Measurements from ENCODE around the gene JMJD8.
A peak's percentile ranks its signal among the peaks of the same experiment; 100 is the strongest.

JMJD8 gene

DNA sequence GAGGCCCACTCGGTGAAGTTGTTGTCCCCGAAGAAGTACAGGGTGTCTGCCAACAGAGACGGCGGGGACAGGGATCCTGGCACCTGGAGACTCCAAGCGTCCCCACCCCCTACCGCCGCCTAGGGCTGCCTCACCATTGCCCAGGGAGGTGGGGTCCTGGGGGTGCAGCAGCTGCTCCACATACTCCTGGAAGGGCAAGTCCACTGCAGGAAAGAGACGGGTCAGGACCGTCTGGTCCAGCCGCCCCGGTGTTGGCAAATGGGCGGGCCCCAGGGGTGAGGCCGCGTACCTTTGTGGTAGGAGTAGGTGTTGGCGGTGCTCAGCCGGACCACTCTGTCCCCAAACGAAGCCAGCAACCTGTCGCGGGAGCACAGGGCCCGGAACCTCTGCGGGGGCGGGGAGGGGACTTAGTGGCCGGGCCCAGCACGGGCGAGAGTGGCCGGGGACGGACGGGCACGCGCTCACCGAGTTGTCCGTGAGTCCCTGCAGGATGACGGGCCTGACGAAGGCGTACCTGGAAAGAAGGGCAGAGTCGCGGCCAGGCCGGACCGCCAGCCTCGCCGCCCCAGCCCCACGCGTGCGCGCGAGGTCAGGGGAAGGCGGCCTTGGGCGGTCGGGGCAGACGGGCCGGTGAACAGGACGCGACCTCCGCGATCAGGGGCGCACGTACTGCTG lies 601 bp downstream of the JMJD8 start (continued):
- TF ChIP-seq ZNF768 (tag by site-specific recombination; IDR thresholded peaks at IDR 0.05) (no peak), ZIC2 (tag by site-specific recombination; IDR thresholded peaks at IDR 0.05) (no peak; the same call in 1 of the 2 replicates), ZNF366 (tag by site-specific recombination; conservative IDR thresholded peaks at IDR 0.05) (no peak), ZNF266 (tag by site-specific recombination; IDR thresholded peaks at IDR 0.05; ENCODE audit: low read depth) (no peak), ZNF23 (tag by site-specific recombination; IDR thresholded peaks at IDR 0.05; ENCODE audit: borderline replicate concordance) (no peak), BCL11B (tag by site-specific recombination; IDR thresholded peaks at IDR 0.05; ENCODE audit: low read depth) (peak; percentile 90), ZNF792 (tag by site-specific recombination; IDR thresholded peaks at IDR 0.05) (no peak; the same call in 1 of the 2 replicates), ZFP69B (tag by site-specific recombination; IDR thresholded peaks at IDR 0.05) (peak; percentile 88), ZNF600 (tag by site-specific recombination; IDR thresholded peaks at IDR 0.05) (peak; percentile 93), RBAK (tag by site-specific recombination; IDR thresholded peaks at IDR 0.05) (no peak), ZNF335 (tag by site-specific recombination; conservative IDR thresholded peaks at IDR 0.05) (peak; percentile 57), ZNF423 (tag by site-specific recombination; IDR thresholded peaks at IDR 0.05) (no peak), MEIS1 (CRISPR knock-in tag; IDR thresholded peaks at IDR 0.05; ENCODE audit: borderline replicate concordance) (no peak), ZBTB20 (tag by site-specific recombination; IDR thresholded peaks at IDR 0.05) (peak; percentile 48; the same call in 1 of the 2 replicates), OVOL3 (tag by site-specific recombination; IDR thresholded peaks at IDR 0.05) (peak; percentile 38; the same call in 1 of the 2 replicates), ZBTB1 (tag by site-specific recombination; IDR thresholded peaks at IDR 0.05) (no peak), ZXDB (tag by site-specific recombination; IDR thresholded peaks at IDR 0.05) (peak; percentile 94), ZFP3 (tag by site-specific recombination; IDR thresholded peaks at IDR 0.05; ENCODE audit: low read depth) (no peak), ZNF596 (tag by site-specific recombination; IDR thresholded peaks at IDR 0.05) (peak; percentile 60), WT1 (tag by site-specific recombination; IDR thresholded peaks at IDR 0.05) (peak; percentile 48), ZNF621 (tag by site-specific recombination; IDR thresholded peaks at IDR 0.05) (no peak), ZNF623 (tag by site-specific recombination; IDR thresholded peaks at IDR 0.05) (no peak), ZNF121 (tag by site-specific recombination; IDR thresholded peaks at IDR 0.05) (peak; percentile 71; the same call in 1 of the 2 replicates), ZBTB8A (tag by site-specific recombination; IDR thresholded peaks at IDR 0.05) (peak; percentile 4), REPIN1 (tag by site-specific recombination; IDR thresholded peaks at IDR 0.05; ENCODE audit: low read depth) (peak; percentile 16; the same call in 1 of the 2 replicates), SP3 (tag by site-specific recombination; IDR thresholded peaks at IDR 0.05) (peak; percentile 61), ZNF837 (tag by site-specific recombination; IDR thresholded peaks at IDR 0.05) (no peak), ZNF660 (tag by site-specific recombination; IDR thresholded peaks at IDR 0.05) (no peak), ZNF776 (tag by site-specific recombination; IDR thresholded peaks at IDR 0.05; ENCODE audit: borderline replicate concordance) (no peak)
- TF ChIP-seq, protein P1, sequence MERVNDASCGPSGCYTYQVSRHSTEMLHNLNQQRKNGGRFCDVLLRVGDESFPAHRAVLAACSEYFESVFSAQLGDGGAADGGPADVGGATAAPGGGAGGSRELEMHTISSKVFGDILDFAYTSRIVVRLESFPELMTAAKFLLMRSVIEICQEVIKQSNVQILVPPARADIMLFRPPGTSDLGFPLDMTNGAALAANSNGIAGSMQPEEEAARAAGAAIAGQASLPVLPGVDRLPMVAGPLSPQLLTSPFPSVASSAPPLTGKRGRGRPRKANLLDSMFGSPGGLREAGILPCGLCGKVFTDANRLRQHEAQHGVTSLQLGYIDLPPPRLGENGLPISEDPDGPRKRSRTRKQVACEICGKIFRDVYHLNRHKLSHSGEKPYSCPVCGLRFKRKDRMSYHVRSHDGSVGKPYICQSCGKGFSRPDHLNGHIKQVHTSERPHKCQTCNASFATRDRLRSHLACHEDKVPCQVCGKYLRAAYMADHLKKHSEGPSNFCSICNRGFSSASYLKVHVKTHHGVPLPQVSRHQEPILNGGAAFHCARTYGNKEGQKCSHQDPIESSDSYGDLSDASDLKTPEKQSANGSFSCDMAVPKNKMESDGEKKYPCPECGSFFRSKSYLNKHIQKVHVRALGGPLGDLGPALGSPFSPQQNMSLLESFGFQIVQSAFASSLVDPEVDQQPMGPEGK (tag by site-specific recombination; IDR thresholded peaks at IDR 0.05) = peak; percentile 94
- TF ChIP-seq, protein P2, sequence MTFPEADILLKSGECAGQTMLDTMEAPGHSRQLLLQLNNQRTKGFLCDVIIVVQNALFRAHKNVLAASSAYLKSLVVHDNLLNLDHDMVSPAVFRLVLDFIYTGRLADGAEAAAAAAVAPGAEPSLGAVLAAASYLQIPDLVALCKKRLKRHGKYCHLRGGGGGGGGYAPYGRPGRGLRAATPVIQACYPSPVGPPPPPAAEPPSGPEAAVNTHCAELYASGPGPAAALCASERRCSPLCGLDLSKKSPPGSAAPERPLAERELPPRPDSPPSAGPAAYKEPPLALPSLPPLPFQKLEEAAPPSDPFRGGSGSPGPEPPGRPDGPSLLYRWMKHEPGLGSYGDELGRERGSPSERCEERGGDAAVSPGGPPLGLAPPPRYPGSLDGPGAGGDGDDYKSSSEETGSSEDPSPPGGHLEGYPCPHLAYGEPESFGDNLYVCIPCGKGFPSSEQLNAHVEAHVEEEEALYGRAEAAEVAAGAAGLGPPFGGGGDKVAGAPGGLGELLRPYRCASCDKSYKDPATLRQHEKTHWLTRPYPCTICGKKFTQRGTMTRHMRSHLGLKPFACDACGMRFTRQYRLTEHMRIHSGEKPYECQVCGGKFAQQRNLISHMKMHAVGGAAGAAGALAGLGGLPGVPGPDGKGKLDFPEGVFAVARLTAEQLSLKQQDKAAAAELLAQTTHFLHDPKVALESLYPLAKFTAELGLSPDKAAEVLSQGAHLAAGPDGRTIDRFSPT (tag by site-specific recombination; IDR thresholded peaks at IDR 0.05) = peak; percentile 90; the same call in 1 of the 2 replicates
- TF ChIP-seq, protein P3, sequence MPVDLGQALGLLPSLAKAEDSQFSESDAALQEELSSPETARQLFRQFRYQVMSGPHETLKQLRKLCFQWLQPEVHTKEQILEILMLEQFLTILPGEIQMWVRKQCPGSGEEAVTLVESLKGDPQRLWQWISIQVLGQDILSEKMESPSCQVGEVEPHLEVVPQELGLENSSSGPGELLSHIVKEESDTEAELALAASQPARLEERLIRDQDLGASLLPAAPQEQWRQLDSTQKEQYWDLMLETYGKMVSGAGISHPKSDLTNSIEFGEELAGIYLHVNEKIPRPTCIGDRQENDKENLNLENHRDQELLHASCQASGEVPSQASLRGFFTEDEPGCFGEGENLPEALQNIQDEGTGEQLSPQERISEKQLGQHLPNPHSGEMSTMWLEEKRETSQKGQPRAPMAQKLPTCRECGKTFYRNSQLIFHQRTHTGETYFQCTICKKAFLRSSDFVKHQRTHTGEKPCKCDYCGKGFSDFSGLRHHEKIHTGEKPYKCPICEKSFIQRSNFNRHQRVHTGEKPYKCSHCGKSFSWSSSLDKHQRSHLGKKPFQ (tag by site-specific recombination; IDR thresholded peaks at IDR 0.05) = no peak
- TF ChIP-seq, protein P4, sequence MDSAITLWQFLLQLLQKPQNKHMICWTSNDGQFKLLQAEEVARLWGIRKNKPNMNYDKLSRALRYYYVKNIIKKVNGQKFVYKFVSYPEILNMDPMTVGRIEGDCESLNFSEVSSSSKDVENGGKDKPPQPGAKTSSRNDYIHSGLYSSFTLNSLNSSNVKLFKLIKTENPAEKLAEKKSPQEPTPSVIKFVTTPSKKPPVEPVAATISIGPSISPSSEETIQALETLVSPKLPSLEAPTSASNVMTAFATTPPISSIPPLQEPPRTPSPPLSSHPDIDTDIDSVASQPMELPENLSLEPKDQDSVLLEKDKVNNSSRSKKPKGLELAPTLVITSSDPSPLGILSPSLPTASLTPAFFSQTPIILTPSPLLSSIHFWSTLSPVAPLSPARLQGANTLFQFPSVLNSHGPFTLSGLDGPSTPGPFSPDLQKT (IDR thresholded peaks at IDR 0.05; ENCODE audit: borderline replicate concordance, low read depth, low read length) = no peak
- TF ChIP-seq, protein P5, sequence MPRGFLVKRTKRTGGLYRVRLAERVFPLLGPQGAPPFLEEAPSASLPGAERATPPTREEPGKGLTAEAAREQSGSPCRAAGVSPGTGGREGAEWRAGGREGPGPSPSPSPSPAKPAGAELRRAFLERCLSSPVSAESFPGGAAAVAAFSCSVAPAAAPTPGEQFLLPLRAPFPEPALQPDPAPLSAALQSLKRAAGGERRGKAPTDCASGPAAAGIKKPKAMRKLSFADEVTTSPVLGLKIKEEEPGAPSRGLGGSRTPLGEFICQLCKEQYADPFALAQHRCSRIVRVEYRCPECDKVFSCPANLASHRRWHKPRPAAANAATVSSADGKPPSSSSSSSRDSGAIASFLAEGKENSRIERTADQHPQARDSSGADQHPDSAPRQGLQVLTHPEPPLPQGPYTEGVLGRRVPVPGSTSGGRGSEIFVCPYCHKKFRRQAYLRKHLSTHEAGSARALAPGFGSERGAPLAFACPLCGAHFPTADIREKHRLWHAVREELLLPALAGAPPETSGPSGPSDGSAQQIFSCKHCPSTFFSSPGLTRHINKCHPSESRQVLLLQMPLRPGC (tag by site-specific recombination; IDR thresholded peaks at IDR 0.05) = no peak; the same call in 1 of the 2 replicates

Data from HEK293 (cell line).